Middle frontal gyrus (tissue), 1 donor: ENCODE results near the gene KIF4A.
A peak's percentile ranks its signal among the peaks of the same experiment; 100 is the strongest.

ENCODE experiments used
- DNase-seq: peaks from one replicate; pipeline ENCODE4 v3.0.0-alpha.2; 2015; ENCODE audit warnings: low spot score; ENCODE audit errors: extremely low spot score

Gene KIF4A

GRCh38 chrX:70437921-70438665 is 148.2 kb downstream of the KIF4A start:
- no peak for DNase-seq

- no peak for DNase-seq
Observed at GRCh38 chrX:70439016-70439415, 149.1 kb downstream of the KIF4A start.

- no peak for DNase-seq
Observed at GRCh38 chrX:70442224-70442623, 152.3 kb downstream of the KIF4A start.

- peak; percentile 44 for DNase-seq
Observed at GRCh38 chrX:70444326-70444945, 154.5 kb downstream of the KIF4A start, which contains the start of gene DLG3. TSS of gene DLG3 (plus strand) at chrX:70444835. CDS start at chrX:70445202, 367 bp downstream.

GRCh38 chrX:70444946-70445656 is 155.2 kb downstream of the KIF4A start:
- DNase-seq, result no peak

- no peak for DNase-seq
Observed at GRCh38 chrX:70445951-70446350, 156.0 kb downstream of the KIF4A start.

GRCh38 chrX:70446380-70447350 is 156.8 kb downstream of the KIF4A start:
- DNase-seq, result no peak

- no peak for DNase-seq
Observed at GRCh38 chrX:70449457-70449966, 159.6 kb downstream of the KIF4A start.

- DNase-seq, result no peak
Observed at GRCh38 chrX:70452143-70452733, 162.3 kb downstream of the KIF4A start.

- DNase-seq, result no peak
Observed at GRCh38 chrX:70453024-70453618, 163.2 kb downstream of the KIF4A start.

- DNase-seq, result no peak
Observed at GRCh38 chrX:70454441-70455365, 164.8 kb downstream of the KIF4A start.

GRCh38 chrX:70455366-70456202 is 165.7 kb downstream of the KIF4A start:
- no peak for DNase-seq

- DNase-seq, result no peak
Observed at GRCh38 chrX:70456256-70456655, 166.4 kb downstream of the KIF4A start.

GRCh38 chrX:70461026-70461425 is 171.1 kb downstream of the KIF4A start:
- DNase-seq, result no peak

GRCh38 chrX:70464051-70464450 is 174.1 kb downstream of the KIF4A start:
- DNase-seq, result no peak

- no peak for DNase-seq
Observed at GRCh38 chrX:70466968-70467367, 177.1 kb downstream of the KIF4A start.

GRCh38 chrX:70468709-70469108 is 178.8 kb downstream of the KIF4A start:
- DNase-seq, result no peak
